HUDEP-2 (cell line): ENCODE data around the gene LIMCH1.
"Not testable (repeated sequence)": the region's sequence is repeated elsewhere in the genome, so short reads cannot be mapped to it uniquely, and the experiment has no call there.

Experiments used
- DNase-seq, 76 experiments: peaks; one replicate each; lab custom pipeline; 2025; ENCODE audit not compliant: unreplicated experiment in 76 of 76; lab: John Stamatoyannopoulos, UW

LIMCH1 gene

DNA sequence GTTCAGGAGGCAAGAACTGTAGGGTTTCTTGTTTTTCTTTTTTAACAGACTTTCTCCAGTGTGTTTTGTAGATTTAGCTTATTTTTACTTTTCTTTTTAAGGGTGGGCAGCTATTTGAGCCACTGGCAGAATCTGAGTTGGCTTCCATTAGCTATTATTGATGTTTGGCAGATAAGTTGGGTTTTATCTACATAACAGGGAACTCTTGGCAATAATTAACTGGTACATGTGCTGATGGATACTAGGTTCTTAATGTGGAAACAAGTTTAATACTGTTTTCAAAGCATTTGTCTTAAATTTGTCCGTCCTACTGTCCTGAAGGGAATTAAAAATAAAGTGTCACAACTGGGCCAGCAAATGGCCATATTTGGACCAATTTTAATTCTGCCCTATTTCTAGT lies 130.1 kb downstream of the LIMCH1 start:
- DNase-seq: no peak

DNA sequence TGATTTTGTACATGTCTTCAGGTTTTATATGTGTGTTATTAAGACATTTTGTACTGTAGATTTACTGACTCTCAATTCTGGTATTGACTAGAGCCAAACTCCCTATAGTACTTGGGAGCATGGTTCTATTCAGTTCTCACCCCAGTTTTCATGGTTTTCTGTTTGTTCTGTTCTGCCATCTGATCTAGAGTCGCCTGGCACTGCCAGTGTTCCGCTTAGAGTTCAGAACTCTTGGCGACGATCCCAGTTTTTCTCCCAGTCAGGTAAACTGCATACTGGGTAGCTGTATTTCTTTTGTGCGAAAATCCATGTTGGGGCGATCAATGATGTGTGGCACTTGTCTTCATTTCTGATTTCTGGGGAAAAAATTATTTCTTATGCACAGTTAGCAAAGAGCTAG lies 132.6 kb downstream of the LIMCH1 start:
- DNase-seq: no peak

DNA sequence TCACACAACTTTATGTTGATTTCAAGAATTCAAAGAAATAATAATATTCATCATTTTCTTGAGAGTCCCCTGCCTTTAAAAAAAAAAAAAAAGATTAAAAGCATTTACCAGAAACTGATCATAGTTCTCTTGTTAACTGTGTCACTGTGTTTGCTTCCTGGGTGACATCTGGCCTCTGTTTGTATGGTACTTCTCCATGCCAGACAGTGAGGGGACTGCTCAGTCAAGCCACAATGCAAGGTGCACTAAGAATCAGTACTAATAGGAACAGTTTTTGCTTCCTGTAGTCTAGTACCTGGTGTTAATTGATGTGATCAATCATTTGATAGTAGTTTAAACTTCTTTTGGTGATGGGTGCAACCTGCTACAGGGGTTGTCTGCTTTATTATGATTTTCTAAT lies 133.0 kb downstream of the LIMCH1 start:
- no peak for DNase-seq

DNA sequence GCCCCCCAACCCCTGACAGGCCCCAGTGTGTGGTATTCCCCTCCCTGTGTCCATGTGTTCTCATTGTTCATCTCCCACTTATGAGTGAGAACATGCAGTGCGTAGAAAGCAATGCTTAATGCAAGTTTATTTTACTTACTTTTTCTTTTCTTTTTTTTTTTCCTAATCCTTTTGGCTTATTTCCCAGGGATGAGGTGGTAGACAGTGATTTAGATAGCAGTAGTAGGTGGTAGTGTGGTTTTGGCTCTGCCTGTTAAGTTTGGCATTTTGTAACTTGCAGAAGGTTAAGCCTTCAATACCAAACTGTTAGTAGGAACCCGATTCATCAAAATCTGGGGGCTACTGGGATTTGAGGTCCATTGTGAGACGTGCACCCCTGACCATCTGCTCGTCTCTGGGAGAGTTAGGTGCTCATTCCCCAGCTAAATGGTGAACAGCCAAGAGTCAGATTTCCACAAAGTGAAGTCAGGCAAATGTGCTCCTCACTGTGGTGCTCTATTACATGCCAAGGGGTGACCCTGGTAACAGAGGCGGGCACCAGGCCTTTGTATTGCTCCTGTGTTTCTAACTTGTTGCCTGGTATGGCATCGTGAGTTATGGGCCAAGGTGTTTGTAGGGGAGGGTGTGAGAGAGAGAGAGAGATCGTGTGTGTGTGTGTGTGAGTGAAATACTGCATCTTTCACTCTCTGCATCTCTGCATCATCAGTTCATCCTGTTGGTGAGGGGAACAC lies 140.3 kb downstream of the LIMCH1 start:
- no peak for DNase-seq

DNA sequence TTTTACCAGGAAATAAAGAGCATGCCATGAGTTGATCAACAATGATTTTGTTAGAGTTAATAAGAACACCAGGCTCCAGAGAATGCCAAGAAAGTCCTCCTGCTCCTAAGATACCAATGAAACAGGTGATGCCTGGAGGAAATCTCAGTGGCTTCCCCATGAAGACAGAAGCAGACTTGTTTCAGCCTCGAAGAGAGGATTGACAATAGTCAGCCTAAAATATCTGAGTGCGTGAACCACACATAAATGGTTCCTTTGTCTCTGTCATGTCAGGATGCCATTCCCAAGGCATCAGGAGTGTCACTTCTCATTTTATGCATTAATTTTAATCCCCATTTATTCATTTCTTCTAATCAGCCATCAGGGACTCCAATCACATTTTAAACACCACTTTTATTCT lies 141.0 kb downstream of the LIMCH1 start:
- no peak for DNase-seq

DNA sequence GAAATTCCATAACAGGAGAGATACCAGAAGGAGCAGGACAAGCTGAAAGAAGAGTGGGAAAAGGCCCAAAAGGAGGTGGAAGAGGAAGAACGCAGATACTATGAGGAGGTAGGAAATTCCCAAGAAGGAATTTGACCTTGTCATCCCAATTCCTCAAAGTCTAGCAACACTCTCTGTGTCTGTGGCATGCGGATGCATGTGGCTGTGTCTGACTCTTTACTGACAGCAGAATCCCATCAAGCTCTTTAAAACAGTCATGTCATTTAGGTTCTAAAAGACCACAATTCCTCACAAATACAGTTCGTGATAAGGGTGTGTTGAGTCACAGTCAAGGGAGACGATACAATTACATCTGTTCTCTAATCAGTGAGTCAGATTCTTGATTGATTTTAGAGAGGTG lies 142.0 kb downstream of the LIMCH1 start:
- DNase-seq: no peak

DNA sequence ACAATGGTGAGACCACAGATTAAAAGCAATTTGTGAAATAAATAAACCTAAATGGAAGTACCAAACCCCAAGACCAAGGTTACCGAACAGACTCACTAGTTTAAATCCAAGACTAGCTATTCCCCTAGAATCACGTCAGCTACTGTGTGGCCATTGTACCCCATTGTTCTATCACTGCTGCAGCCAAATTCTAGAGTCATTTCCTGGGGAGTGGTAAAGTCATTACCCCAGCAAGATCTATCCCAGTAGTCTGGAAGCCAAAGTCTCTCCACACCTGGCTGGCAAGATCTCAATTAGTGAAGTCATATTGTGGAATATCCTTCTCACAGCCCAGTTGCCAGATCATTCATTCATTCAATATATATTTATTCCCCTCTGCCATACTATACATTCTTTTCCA lies 143.1 kb downstream of the LIMCH1 start:
- no peak for DNase-seq

DNA sequence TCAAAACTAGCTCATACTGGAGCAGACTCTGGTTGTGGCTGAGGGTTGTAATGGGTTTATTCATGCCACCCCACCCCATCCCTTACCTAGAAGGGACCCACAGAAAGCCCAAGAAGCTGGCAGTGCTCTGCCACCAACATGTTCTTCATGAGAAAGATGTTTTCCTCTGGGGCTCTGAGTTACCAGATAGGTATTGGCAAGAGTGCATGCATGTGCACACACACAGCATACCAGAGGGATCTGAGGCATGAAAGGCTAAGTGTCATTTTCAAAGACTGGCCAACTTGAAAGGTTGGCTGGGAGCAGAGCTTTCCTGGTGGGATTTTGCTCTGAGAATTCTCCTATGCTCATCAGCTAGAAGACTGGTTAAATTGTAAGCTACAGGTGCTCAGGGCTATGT lies 145.4 kb downstream of the LIMCH1 start:
- DNase-seq: no peak

DNA sequence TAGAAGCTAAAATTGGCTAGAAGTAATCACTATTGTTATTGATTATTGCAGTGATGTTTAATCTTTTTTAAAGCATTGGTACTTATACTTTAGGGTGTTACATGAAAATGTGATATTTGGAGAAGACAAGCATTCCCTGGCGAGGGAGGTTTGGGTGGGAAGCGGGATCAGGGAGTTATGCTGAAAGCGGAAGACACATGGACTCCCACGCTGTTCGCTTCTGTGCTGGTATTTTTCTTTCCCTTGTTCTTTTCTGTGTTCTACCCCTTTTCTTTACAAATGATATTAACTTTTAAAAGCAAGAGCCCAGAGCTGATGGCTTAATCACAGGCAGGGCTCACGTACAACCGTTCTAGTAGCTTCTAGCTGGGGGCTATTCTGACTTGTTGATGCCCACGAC lies 148.9 kb downstream of the LIMCH1 start:
- no peak for DNase-seq

DNA sequence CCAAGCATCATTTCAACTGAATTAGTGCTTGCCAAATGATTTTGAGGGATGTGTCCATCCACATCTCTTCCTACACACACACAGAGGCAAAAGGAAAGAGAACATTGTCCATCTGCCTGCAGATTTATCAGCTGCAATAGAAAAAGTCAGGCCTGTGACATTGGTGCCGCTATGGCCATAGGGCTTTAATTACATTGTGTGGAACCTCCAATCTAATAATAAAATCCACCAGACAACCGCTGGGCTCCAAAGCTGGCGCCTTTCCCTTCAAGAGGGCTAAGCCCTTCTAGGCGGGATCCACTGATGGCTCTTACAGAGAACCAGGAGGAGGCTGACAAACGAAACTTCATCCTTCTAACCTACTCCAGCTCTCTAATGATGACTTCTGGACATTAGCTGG lies 150.0 kb downstream of the LIMCH1 start:
- DNase-seq: no peak

DNA sequence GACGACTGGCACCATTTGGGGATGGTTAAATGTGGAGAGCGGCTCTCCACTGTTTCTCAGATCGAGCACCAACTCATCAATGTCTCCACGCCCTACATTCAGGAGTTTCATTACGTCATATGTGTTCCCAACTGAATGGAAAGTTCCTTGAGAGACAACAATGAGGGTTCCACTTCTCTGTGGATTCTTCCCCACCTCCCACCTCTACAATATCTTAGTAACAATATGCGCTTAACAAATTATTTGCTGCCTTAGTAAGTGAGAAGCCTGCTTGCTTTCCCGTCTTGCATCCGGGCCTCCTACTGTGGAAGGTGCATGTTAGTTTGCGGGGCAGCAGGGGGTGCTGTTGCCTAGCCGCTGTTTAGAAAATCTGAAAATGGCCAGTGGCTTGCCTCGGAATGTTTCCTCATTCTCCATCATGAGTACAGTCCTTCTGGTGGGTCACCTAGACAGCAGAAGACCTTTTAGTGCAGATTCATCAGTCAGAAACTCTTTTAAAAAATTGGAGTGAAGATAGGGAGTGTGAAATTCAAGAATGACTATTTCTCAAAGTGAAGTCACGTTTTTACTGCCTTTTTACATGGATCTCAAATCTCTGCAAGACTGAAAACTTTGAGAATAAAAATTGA lies 154.9 kb downstream of the LIMCH1 start:
- peak in 28 of 76 experiments; percentile 0 to 47 (median 8) for DNase-seq

DNA sequence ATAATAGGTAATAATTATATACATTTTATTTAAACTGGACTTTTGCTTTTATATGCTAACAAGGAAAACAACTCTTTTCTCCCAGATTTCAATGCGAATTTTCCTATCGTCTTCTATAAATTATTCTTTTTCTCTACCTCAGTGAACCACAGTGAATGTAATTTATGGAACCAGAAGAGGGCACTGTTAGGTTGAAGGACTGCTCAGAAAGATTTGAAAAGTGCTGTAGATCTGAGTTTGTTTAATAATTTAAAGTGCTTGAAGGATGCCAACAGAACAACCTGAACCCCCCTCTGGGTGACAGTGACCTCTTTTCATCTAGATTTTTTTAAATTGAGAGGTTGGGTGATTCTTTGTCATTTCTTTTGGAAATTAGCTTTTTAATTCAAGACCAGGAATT lies 155.7 kb downstream of the LIMCH1 start:
- DNase-seq: peak in 6 of 76 experiments; percentile 1 to 19 (median 4)

DNA sequence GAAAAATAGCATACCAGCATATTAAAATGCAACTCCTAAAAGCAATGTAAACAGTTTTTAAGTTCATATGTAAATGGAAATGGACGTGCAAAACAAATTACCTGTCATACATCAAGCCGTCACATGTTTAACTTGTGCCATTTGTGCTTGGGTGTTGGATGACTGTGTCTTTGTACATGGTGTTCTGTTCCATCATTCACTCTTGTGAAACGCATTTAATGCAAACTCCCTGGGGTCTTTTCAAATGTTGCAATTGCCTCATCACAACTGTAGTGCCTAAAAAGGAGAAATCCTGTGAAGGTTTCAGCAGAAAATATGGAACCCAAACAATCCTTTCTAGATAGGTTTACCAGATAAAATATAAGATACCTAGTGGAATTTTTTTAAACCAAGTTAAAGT lies 158.2 kb downstream of the LIMCH1 start:
- no peak for DNase-seq

DNA sequence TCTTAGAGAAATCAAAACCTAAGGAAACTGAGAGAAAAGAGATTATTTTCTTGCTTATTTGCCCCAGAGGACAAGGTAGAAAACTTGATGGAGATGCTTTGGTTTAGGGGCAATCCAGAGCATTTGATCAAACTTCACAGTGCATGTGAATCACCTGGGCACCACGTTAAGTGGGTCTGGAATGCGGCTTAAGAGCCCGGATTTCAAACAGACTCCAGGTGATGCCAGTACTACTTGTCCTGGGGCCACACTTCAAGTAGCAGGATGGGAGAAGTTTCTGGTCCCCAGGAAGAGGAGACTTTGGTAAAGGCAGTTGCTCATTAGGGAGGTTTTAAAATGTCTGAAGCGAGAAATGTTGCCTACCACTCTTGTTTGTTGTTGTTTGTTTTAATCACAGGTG lies 158.8 kb downstream of the LIMCH1 start:
- no peak for DNase-seq

DNA sequence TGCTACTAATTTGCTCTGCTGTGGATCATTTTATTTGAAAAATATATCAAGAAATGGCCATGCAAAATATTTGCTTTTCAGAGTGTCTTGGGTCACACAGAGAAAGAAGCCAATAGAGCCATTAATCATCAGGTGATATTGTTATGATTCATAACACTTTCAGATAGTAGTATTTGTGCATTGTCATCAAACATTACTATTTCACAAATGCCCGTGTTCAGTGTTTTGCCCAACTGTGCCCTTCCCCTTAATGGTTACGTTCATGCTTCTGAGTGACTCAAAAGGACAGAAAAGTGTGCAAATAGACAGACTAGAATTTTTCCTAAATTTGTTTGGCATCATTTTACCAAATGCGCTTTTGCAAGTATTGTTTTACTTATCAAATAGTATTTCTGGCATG lies 164.0 kb downstream of the LIMCH1 start:
- no peak for DNase-seq

DNA sequence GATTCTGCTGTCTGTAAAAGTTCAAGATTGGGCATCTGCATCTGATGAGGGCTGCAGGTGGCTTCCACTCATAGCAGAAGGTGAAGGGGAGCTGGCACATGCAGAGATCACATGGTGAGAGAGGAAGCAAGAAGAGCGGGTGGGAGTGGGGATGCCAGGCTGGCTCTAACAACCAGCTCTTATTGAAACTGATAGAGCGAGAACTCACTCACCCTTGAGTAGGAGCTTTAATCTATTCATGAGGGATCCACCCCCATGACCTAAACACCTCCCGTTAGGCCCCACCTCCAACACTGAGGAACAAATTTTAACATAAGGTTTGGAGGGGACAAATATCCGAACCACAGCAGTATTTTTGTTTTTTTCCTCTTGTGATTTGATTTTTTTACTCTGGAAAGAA lies 164.8 kb downstream of the LIMCH1 start:
- DNase-seq: no peak

DNA sequence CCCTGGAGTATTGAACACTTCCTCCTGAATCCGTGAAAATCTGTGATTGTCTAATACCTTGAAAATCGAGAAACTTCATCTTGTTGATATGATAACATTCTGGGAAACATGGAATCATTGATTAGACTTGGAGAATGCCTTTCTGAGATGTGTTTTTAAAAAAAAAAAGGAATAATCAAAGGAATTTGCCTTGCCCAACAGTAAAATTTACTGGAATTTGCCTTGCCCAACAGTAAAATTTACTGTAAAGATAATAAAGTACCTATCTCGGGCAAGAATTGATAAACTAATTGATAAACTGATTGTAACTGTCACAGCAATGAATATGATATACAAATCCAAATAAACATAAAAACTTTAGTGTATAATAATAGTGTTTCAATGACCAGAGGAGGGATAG lies 165.8 kb downstream of the LIMCH1 start:
- no peak for DNase-seq

DNA sequence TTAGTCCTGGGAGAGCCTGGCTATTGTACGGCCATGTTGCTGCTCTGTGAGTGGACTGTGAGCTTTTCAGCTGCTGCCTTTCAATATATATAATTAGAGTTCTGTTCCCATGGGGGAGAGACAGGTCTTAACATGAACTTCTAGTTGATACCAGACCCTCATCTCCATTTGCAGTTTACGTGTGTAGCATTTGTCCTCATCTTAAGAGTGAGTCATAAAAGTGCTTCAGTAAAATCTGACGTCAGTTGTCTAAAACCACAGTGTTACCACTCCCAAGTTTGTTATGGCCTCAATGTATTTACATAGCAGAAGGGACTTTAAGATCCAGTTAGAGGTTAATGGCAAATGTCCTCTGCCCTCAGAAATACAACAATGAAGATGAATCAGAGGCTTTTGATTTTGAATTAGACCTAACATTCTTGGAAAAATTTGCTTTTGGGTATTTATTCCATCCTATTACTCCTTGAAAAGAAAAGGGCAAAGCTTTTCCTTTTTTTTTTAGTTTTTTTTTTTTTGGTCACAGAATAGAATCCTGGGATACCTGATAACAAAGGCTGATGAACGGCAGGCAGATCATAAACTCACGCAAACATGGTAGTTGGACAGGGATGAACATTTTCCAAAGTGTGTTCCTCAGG lies 172.0 kb downstream of the LIMCH1 start:
- DNase-seq: no peak

DNA sequence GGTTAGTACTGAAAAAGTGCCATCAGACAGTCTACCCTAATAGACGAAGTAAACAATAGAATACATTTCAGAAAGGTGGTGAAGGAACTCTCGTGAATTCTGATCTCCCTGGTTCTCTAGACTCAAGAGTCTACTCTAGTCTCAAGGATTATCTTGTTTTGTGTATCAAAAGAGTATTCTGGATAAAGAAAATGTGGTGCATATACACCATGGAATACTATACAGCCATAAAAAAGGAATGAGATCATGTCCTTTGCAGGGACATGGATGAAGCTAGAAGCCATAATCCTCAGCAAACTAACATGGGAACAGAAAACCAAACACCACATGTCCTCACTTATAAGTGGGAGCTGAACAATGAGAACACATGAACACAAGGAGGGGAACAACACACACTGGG lies 173.7 kb downstream of the LIMCH1 start:
- not testable (repeated sequence) for DNase-seq

DNA sequence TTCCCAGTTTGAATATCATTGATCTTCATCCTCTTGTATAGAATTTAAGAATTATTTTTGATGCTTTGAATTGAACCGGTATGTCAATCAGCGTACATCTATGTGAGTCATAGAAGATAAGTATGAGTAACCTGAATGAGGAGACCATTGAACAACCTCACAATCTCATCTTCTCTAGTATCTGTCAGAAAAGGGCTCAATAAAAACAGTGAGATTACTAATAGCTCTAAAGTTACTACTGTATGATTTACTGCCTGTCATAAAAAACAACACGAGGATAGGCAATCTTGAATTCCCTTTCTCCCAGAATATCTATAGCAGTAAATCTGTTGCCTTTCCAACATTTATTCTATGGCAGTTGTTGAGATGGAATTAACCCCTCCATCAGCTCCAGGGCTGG lies 174.5 kb downstream of the LIMCH1 start:
- no peak for DNase-seq

DNA sequence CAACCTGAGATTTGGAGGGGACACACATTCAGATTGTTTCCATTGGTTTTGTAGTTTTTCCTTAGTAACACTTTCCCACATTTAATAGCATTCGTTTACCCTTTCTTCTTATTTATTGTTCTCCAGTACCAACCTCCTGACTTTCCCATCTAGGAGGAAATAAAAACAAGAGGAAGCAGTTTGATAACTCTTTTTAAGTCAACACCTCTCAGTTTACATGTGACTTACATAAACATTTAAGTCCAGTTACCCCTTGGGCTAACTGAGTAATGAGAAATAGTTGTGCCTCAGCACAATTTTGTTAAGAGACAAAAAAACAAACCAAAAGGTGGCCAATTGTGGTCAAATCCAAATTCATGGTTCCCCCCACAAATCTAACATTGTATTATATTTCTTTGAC lies 175.8 kb downstream of the LIMCH1 start:
- DNase-seq: no peak

DNA sequence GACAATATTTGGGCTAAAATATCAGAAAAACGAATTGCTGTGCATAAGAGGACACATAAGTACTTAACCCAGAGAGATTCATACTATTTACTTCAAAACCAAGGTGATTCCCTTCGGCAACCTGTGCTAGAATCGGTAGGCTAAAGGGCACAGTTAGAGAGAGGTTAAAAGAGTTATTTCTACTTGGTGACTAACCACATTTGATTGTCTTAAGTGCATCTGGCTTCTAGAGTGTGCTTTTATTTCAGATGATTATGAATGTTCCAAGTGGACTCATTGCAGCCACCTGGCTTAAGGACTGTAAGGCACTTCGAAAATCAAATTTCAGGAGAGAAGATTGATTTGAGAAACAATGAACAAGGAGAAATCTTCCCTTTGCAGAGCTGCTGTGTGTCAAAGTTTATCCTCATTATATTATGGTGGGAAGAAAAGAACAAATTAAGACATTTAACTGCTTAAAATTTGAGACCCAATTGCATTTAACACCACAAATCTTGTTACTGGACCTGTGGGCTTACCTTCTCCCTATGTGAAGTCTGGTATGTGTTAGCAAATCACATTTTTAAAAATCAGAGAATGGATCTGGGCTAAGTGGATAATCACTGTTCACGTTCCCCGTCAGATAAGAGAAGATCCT lies 176.5 kb downstream of the LIMCH1 start:
- DNase-seq: no peak
